ELR (cell line): ENCODE results near the gene AUP1.
"Not testable (repeated sequence)": the region's sequence is repeated elsewhere in the genome, so short reads cannot be mapped to it uniquely, and the experiment has no call there.

Experiments
- DNase-seq: peaks from one replicate; pipeline ENCODE4 v3.0.0-alpha.2; 2015; ENCODE audit warnings: low read depth

The AUP1 gene

GRCh38 chr2:74529357-74530238 lies at the start of gene AUP1, which contains the start of gene HTRA2:
Gene AUP1, minus strand, starts transcription at chr2:74529706. Its CDS starts 77 bp downstream, at chr2:74529629.
Gene HTRA2, plus strand, starts transcription at chr2:74529933. Its CDS starts 74 bp downstream, at chr2:74530007.
- DNase-seq, result peak; percentile 100

- DNase-seq, result no peak
Measured at GRCh38 chr2:74578408-74578807, 48.9 kb upstream of the AUP1 start.

- DNase-seq, result peak; percentile 68
Measured at GRCh38 chr2:74577448-74577847, 47.9 kb upstream of the AUP1 start.

- DNase-seq, result no peak
Measured at GRCh38 chr2:74576863-74577229, 47.3 kb upstream of the AUP1 start.

- DNase-seq, result no peak
Measured at GRCh38 chr2:74576211-74576862, 46.8 kb upstream of the AUP1 start.

GRCh38 chr2:74575320-74575719 lies 45.8 kb upstream of the AUP1 start:
- DNase-seq, result no peak

- DNase-seq, result peak; percentile 76
Measured at GRCh38 chr2:74573747-74574562, 44.4 kb upstream of the AUP1 start.

- no peak for DNase-seq
Measured at GRCh38 chr2:74572178-74572925, 42.8 kb upstream of the AUP1 start.

GRCh38 chr2:74571058-74571457 lies 41.6 kb upstream of the AUP1 start:
- DNase-seq, result no peak

GRCh38 chr2:74569686-74570085 lies 40.2 kb upstream of the AUP1 start:
- DNase-seq, result no peak

- peak; percentile 94 for DNase-seq
Measured at GRCh38 chr2:74567881-74568280, 38.4 kb upstream of the AUP1 start.

- peak; percentile 85 for DNase-seq
Measured at GRCh38 chr2:74566754-74567085, 37.2 kb upstream of the AUP1 start.

- DNase-seq, result no peak
Measured at GRCh38 chr2:74566076-74566753, 36.7 kb upstream of the AUP1 start.

- DNase-seq, result peak; percentile 71
Measured at GRCh38 chr2:74564222-74564621, 34.7 kb upstream of the AUP1 start.

- DNase-seq, result peak; percentile 29
Measured at GRCh38 chr2:74562126-74562775, 32.7 kb upstream of the AUP1 start.

- DNase-seq, result not testable (repeated sequence)
Measured at GRCh38 chr2:74561022-74561421, 31.5 kb upstream of the AUP1 start.

GRCh38 chr2:74560591-74560990 lies 31.1 kb upstream of the AUP1 start:
- DNase-seq, result peak; percentile 30

GRCh38 chr2:74559912-74560311 lies 30.4 kb upstream of the AUP1 start:
- DNase-seq, result no peak

- no peak for DNase-seq
Measured at GRCh38 chr2:74558284-74559230, 29.1 kb upstream of the AUP1 start.
